ENCODE data around the gene ELF1. TPM values are rescaled to one million over a fixed set of nuclear protein-coding genes. Genes with fewer than 3 reads are reported as not detected.

Gene ELF1
- total and polyA plus RNA-seq, 10 of the 15 experiments (the other 5 are each of a cell fraction or from before 2014, with no cell fraction given), result 43.3 to 97.6 (median 55.7) TPM

DNA sequence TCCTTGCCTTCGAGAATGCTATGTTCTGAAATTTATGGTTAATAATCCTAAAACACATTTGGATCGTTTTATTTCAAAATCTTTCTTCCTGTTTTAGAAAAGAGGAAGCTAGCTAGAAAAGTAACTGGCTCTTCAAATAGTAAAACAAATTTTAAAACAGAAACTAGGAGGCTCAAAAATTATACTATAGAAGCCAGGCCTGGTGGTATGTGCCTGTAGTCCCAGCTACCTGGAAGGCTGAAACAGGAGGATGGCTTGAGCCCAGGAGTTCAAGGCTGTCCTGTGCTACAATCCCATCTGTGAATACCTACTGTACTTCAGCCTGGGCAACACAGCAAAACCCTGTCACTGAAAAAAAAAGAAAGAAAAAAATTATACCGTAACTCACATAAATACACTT lies 57.9 kb downstream of the ELF1 start (continued):
- TF ChIP-seq, protein P1, sequence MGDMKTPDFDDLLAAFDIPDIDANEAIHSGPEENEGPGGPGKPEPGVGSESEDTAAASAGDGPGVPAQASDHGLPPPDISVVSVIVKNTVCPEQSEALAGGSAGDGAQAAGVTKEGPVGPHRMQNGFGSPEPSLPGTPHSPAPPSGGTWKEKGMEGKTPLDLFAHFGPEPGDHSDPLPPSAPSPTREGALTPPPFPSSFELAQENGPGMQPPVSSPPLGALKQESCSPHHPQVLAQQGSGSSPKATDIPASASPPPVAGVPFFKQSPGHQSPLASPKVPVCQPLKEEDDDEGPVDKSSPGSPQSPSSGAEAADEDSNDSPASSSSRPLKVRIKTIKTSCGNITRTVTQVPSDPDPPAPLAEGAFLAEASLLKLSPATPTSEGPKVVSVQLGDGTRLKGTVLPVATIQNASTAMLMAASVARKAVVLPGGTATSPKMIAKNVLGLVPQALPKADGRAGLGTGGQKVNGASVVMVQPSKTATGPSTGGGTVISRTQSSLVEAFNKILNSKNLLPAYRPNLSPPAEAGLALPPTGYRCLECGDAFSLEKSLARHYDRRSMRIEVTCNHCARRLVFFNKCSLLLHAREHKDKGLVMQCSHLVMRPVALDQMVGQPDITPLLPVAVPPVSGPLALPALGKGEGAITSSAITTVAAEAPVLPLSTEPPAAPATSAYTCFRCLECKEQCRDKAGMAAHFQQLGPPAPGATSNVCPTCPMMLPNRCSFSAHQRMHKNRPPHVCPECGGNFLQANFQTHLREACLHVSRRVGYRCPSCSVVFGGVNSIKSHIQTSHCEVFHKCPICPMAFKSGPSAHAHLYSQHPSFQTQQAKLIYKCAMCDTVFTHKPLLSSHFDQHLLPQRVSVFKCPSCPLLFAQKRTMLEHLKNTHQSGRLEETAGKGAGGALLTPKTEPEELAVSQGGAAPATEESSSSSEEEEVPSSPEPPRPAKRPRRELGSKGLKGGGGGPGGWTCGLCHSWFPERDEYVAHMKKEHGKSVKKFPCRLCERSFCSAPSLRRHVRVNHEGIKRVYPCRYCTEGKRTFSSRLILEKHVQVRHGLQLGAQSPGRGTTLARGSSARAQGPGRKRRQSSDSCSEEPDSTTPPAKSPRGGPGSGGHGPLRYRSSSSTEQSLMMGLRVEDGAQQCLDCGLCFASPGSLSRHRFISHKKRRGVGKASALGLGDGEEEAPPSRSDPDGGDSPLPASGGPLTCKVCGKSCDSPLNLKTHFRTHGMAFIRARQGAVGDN (IDR thresholded peaks at IDR 0.05), result no peak

DNA sequence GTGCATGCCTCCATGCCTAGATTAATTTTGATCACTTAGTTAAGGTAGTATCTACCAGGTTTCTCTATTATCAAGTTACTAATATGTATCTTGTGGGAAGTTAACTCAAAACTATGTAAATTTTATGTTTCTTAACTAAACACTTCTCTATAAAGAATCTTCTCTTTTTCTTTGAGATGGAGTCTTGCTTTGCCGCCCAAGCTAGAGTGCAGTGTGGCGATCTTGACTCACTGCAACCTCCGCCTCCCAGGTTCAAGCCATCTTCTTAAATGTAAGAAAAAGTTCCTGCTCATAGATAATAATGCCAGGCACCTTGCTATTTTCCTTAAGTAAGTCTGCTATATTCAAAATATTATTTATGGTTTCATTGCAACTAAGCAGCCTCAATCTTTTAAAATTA lies 58.4 kb downstream of the ELF1 start:
- H3K9ac ChIP-seq (ENCODE audit: control insufficient read depth, insufficient read depth, low read length), result no peak overlapping the region
- TF ChIP-seq POLR2AphosphoS5 (IDR thresholded peaks at IDR 0.05; ENCODE audit: low read length) (no peak), ASH2L (IDR thresholded peaks at IDR 0.05; ENCODE audit: borderline replicate concordance, low read depth) (no peak), STAT1 (conservative IDR thresholded peaks at IDR 0.05) (no peak), NFIC (IDR thresholded peaks at IDR 0.05; ENCODE audit: low read depth, low read length) (no peak), KDM1A (IDR thresholded peaks at IDR 0.05; ENCODE audit: borderline replicate concordance) (no peak), YBX1 (IDR thresholded peaks at IDR 0.05) (no peak), POLR2A (IDR thresholded peaks at IDR 0.05; ENCODE audit: low read depth, low read length) (no peak), SP1 (IDR thresholded peaks at IDR 0.05; ENCODE audit: low read depth, low read length) (no peak), FOXK2 (IDR thresholded peaks at IDR 0.05) (no peak)
- TF ChIP-seq, protein P1 (IDR thresholded peaks at IDR 0.05), result no peak
- TF ChIP-seq, protein P2, sequence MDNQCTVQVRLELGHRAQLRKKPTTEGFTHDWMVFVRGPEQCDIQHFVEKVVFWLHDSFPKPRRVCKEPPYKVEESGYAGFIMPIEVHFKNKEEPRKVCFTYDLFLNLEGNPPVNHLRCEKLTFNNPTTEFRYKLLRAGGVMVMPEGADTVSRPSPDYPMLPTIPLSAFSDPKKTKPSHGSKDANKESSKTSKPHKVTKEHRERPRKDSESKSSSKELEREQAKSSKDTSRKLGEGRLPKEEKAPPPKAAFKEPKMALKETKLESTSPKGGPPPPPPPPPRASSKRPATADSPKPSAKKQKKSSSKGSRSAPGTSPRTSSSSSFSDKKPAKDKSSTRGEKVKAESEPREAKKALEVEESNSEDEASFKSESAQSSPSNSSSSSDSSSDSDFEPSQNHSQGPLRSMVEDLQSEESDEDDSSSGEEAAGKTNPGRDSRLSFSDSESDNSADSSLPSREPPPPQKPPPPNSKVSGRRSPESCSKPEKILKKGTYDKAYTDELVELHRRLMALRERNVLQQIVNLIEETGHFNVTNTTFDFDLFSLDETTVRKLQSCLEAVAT (IDR thresholded peaks at IDR 0.05), result no peak
- TF ChIP-seq, protein P3, sequence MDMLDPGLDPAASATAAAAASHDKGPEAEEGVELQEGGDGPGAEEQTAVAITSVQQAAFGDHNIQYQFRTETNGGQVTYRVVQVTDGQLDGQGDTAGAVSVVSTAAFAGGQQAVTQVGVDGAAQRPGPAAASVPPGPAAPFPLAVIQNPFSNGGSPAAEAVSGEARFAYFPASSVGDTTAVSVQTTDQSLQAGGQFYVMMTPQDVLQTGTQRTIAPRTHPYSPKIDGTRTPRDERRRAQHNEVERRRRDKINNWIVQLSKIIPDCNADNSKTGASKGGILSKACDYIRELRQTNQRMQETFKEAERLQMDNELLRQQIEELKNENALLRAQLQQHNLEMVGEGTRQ (IDR thresholded peaks at IDR 0.05; ENCODE audit: borderline replicate concordance, low read depth, low read length), result no peak

More for the DNA sequence above, 58.4 kb downstream of the ELF1 start:
- no TSS peak for BruUV-seq (replicated peaks)
- ChIA-PET RAD21 (ENCODE audit: unreplicated experiment) (interaction anchor here (1.0 to 2.7 kb wide), 6 partner anchors 8 to 69 kb away, joined by 3 to 13 read pairs (median 4); no protein-coding TSS in a partner anchor), CTCF (interaction anchor here (1.1 to 3.5 kb wide), 6 partner anchors 12 to 114 kb away, joined by 3 to 20 read pairs (median 6); no protein-coding TSS in a partner anchor), POLR2A (interaction anchor here (0.7 to 1.7 kb wide), 4 partner anchors 9 to 25 kb away, joined by 3 to 6 read pairs (median 4); no protein-coding TSS in a partner anchor), SMC1A (ENCODE audit: uncharacterized antibody, unreplicated experiment) (interaction anchor here (0.9 to 3.2 kb wide), 13 partner anchors 9 to 93 kb away, joined by 3 to 24 read pairs (median 7); partner anchors contain the start of gene ELF1)
- in situ Hi-C loops (cut with MboI), result no loop called here
- Histone ChIP-seq H3K36me3 (ENCODE audit: control insufficient read depth in 2 of 2, insufficient read depth in 2 of 2, low read length in 1 of 2) (peaks cover 4 to 10% of the 10 kb centered on the region in 2 experiments; a peak in 2 of 4 replicates), H4K20me1 (ENCODE audit: control insufficient read depth, insufficient read depth) (peaks cover 6% of the 10 kb centered on the region; the same call in 1 of the 2 replicates), H3K79me2 (ENCODE audit: control insufficient read depth, insufficient read depth, low read length) (peaks cover 74% of the 10 kb centered on the region), H3K9me3 (replicated peaks; ENCODE audit: control insufficient read depth, insufficient read depth, low read length) (no peaks in the 10 kb centered on the region), H3K4me3 (no peak overlapping the region), H3K4me2 (ENCODE audit: control insufficient read depth, insufficient read depth) (no peak overlapping the region), H3K27ac (ENCODE audit: control insufficient read depth, insufficient read depth) (peak overlapping the region; percentile 71; the same call in 1 of the 2 replicates), H3K27me3 (replicated peaks in 1 of 2; ENCODE audit: control insufficient read depth in 2 of 2, insufficient read depth in 2 of 2, low read length in 1 of 2) (no peaks in the 10 kb centered on the region), H3K4me1 (ENCODE audit: control insufficient read depth, insufficient read depth, low read length) (peaks cover 32% of the 10 kb centered on the region), H2AFZ (ENCODE audit: control insufficient read depth, low read depth, low read length) (no peak overlapping the region)
- 93% methylated on average over 3 of the region's 3 CpGs for WGBS (ENCODE audit: insufficient coverage, insufficient replicate concordance, low lambda C conversion rate, missing lambda C conversion rate)
- ATAC-seq, result no peak
- intact Hi-C loops (cut with micrococcal nuclease; ENCODE audit: unreplicated experiment), result no loop called here
- no peak for DNase-seq (ENCODE audit: low read depth, low spot score)
- no peak for FAIRE-seq
